ENCODE results near the gene VPS72.

The VPS72 gene

GRCh38 chr1:151132335-151133017, 57.5 kb downstream of the VPS72 start:
- H3K27ac ChIP-seq = no peak overlapping the region
- TF ChIP-seq, protein P1, sequence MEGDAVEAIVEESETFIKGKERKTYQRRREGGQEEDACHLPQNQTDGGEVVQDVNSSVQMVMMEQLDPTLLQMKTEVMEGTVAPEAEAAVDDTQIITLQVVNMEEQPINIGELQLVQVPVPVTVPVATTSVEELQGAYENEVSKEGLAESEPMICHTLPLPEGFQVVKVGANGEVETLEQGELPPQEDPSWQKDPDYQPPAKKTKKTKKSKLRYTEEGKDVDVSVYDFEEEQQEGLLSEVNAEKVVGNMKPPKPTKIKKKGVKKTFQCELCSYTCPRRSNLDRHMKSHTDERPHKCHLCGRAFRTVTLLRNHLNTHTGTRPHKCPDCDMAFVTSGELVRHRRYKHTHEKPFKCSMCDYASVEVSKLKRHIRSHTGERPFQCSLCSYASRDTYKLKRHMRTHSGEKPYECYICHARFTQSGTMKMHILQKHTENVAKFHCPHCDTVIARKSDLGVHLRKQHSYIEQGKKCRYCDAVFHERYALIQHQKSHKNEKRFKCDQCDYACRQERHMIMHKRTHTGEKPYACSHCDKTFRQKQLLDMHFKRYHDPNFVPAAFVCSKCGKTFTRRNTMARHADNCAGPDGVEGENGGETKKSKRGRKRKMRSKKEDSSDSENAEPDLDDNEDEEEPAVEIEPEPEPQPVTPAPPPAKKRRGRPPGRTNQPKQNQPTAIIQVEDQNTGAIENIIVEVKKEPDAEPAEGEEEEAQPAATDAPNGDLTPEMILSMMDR (conservative IDR thresholded peaks at IDR 0.05) = no peak

- no peak overlapping the region for H3K27ac ChIP-seq
- TF ChIP-seq, protein P1 (conservative IDR thresholded peaks at IDR 0.05) = no peak
Observed at GRCh38 chr1:151131701-151132334, 58.2 kb downstream of the VPS72 start.

GRCh38 chr1:151130987-151131586, 58.9 kb downstream of the VPS72 start:
- H3K27ac ChIP-seq = no peak overlapping the region
- TF ChIP-seq, protein P1 (conservative IDR thresholded peaks at IDR 0.05) = no peak

- TF ChIP-seq, protein P1 (conservative IDR thresholded peaks at IDR 0.05) = no peak
- H3K27ac ChIP-seq = no peak overlapping the region
Observed at GRCh38 chr1:151128800-151129199, 61.2 kb downstream of the VPS72 start.

All from VCaP (cell line).